NOMO-1 treated with DMSO at 0.1 percent for 48 hours (cell line): ENCODE measurements around the gene CHRDL1.

ENCODE experiments used
- DNase-seq: peaks from one replicate; lab custom pipeline; 2025; ENCODE audit not compliant: unreplicated experiment; lab: John Stamatoyannopoulos, UW

CHRDL1 gene

DNA sequence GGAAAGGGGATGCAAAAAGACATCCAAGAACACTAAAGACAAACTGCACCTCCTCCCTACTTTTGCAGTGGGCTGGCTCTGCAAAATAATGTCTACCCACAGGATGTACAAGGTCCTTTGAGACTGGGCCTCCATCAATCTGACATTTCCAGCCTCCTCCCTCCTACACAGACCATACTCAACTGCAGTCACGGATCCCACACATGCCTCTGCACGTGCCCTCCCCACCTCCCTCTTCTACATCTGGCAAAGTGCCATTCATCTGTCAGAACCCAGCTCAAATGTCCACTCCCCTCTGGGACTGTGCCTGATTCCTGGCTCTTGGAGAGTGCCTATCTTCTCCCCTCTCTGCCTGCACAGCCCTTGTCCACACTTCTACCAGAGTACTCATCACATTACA lies 50.3 kb downstream of the CHRDL1 start:
- no peak for DNase-seq

GRCh38 chrX:110743679-110744340 lies 51.8 kb downstream of the CHRDL1 start:
- DNase-seq, result no peak

DNA sequence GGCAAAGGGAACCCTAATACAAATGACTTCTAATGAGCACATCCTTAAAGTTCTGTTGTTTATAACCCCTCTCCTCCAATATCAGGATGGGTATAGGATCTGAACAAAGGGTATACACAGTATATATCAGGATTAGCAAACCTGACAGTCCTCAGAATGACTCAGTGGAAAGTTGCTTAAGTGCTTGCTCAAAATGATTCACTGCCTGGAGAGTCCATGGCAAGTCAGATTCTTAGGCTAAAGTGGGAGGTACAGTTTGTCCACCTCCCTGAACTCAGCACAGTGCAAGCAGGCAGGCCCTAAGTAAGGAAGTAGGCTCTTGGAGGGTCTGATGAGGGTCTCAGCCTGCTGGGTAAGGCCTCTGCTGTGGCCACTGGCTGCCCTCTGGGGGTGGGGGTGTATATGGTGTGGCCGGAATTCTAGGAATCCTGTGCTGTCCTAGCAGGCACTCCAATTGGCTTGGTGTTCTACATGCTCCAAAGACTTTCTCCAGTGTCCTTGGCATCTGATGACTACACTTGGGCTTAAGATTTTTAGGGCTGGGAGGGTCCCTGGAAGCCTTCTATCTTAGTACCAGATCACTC lies 54.3 kb downstream of the CHRDL1 start:
- no peak for DNase-seq

DNA sequence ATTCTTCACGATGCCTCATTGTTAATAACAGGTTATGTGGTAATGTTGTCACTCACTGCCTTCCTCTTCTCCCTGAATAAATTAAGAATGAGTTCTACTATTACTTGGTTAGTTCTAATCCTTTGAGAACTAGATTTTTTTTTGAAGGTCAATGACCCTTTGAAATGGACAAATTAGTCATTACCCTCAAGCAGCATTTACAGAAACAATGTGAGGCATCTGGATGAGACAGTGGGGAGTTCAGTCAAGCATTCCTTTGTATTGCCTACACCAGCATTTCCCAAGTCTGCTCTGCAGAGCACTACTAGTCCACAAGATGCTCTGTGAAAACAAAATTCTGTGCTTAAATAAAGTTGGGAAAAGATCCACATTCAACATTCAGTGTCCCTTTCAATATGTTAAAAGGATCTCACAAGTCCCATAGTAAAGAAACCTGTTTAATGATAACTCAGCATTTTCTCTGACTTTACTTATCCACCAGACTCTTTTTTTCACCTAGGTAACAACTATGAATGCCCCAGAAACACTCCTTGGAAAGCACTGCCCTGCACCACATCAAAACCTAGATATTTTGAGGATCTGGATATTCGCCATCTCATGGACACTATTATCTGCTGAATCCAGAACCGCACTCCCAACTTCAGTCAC lies 60.6 kb downstream of the CHRDL1 start:
- no peak for DNase-seq

DNA sequence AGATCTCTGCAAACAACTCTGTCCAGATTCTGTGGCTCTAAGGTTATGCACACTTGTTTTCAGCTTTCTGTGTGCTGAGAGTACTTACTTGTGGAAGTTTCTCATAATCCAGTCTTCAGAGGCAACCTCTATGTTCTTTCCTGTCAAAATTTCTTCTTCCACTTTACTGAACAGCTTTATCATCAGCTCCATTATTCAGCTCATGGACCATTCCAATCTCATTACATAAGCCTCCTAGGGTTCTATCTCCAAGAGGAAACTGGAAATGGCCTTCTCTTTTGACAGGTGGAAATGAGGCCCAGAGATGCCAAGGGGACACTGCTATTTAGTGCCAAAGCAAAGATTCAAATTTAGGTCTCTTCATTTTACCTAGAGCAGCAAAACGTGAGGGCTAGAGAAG lies 61.3 kb downstream of the CHRDL1 start:
- DNase-seq, result no peak

DNA sequence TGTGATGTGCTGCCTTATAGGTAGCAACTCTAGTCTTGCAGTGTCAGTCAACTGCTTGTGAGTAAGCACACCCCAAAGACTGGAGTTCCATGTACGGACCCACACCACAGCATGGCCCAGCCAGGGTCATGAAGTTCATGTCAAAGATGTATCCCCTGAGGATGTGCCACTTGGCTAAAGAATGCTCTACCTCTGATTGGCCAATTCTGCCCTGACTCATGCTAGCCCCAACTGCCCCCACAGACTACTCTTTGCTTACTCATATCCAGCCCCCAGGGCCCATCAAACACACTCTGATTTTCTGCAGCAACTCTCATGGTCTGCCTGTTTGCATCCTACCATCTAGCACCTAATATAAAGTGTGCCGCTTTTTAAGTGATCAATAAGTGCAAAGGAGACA lies 62.5 kb downstream of the CHRDL1 start:
- DNase-seq, result no peak

- no peak for DNase-seq
Measured at GRCh38 chrX:110732266-110732665, 63.4 kb downstream of the CHRDL1 start.

GRCh38 chrX:110723844-110724243 lies 71.8 kb downstream of the CHRDL1 start:
- DNase-seq, result no peak

DNA sequence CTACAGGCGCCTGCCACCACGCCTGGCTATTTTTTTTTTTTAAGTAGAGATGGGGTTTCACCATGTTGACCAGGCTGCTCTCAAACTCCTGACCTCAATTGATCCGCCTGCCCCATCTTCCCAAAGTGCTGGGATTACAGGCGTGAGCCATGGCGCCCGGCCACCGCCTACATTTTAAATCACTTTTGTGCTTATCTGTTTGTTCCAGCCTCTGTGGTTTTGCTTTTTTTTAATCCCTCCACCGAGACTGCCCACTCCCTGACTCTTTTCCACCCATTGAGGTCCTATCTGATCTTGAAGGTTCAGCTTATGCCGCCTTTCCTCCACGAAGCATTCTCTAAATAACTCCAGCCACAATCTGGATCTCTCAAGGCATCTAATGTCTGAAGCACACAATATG lies 73.5 kb downstream of the CHRDL1 start:
- DNase-seq, result no peak

DNA sequence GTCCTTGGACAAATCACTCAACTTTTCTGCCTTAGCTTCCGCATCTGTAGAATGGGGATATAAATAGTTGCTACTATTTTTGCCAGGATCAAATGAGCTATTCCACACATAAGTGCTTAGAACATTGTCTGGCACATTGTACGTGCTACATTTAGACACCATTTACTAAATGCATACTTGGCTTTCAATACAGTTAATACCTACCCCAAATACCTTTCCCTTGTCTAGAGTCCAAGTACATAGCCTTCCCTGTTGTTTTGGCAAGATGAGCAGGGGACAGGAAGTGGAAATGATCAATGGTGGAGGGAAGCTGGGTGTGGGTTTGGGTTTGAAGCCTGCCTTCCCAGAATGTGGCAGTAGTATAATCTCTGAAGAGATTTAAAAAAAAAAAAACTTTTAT lies 82.0 kb downstream of the CHRDL1 start:
- no peak for DNase-seq

- no peak for DNase-seq
Measured at GRCh38 chrX:110706446-110706845, 89.2 kb downstream of the CHRDL1 start.

GRCh38 chrX:110703641-110704040 lies 92.0 kb downstream of the CHRDL1 start:
- DNase-seq, result no peak

- DNase-seq, result no peak
Measured at GRCh38 chrX:110699109-110699508, 96.5 kb downstream of the CHRDL1 start.

- peak; percentile 6 for DNase-seq
Measured at GRCh38 chrX:110698696-110699095, 96.9 kb downstream of the CHRDL1 start.

DNA sequence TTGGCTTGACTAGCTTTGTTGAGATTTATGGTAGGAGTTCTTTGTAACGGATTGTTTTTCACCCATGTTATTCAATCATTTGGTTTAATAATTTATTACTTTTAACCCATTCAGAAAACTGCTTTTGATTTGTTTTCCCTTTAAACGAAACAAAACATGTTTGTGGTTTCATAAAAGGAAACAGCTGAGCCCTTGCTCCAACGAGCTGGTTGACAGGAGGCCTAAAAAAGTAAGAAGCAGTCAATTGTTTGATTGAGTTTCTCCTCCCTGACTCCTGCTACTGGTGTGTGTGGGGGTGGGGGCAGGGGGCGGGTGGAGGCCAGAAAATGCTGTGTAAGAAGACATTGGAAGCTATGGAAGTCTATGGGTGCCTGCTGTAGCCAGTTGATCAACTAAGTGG lies 102.8 kb downstream of the CHRDL1 start:
- DNase-seq, result no peak

GRCh38 chrX:110691446-110691845 lies 104.2 kb downstream of the CHRDL1 start:
- DNase-seq, result no peak

GRCh38 chrX:110684653-110685052 lies 111.0 kb downstream of the CHRDL1 start:
- no peak for DNase-seq

GRCh38 chrX:110683925-110684324 lies 111.7 kb downstream of the CHRDL1 start:
- no peak for DNase-seq

- DNase-seq, result no peak
Measured at GRCh38 chrX:110678591-110678990, 117.0 kb downstream of the CHRDL1 start.

DNA sequence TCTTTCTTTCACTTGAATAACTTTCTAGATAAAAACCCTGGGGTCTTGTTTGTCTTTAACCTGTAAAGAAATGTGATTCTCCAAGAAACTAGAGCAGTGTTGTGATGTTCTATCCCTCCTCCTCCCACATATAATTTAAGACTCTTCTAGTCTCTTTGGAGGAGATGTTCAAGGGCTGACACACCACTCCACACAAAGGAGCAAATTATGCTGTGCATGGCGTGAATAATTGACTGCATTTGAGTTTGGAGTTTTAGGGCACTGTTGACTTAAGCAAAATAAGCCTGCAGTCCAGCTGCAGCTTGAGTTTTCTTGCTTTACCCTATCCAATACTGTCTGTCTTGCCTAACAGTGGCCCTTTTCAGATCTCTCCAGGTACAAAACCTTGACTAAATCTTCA lies 119.7 kb downstream of the CHRDL1 start:
- no peak for DNase-seq

GRCh38 chrX:110671068-110671803 lies 124.4 kb downstream of the CHRDL1 start:
- peak; percentile 26 for DNase-seq

DNA sequence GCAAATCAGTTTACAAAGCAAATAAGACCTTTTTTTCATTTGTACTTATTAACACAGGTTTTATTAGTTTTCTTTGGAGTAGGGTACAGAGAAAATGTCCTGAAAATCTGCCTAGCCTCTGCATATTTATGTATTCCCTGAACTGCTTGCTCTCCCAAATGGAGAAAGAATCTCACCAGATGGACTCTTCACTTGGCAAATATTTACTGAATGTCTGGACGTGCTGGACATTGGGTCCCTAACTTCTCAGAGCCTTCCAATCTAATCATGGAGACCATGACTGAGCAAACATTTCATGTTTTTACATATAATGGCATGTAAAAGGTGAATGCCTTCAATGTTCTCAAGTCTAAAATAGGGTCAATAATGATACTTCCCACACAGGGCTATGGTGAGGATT lies 126.0 kb downstream of the CHRDL1 start:
- no peak for DNase-seq
